ENCODE measurements around the gene SCN5A.

SCN5A gene

DNA sequence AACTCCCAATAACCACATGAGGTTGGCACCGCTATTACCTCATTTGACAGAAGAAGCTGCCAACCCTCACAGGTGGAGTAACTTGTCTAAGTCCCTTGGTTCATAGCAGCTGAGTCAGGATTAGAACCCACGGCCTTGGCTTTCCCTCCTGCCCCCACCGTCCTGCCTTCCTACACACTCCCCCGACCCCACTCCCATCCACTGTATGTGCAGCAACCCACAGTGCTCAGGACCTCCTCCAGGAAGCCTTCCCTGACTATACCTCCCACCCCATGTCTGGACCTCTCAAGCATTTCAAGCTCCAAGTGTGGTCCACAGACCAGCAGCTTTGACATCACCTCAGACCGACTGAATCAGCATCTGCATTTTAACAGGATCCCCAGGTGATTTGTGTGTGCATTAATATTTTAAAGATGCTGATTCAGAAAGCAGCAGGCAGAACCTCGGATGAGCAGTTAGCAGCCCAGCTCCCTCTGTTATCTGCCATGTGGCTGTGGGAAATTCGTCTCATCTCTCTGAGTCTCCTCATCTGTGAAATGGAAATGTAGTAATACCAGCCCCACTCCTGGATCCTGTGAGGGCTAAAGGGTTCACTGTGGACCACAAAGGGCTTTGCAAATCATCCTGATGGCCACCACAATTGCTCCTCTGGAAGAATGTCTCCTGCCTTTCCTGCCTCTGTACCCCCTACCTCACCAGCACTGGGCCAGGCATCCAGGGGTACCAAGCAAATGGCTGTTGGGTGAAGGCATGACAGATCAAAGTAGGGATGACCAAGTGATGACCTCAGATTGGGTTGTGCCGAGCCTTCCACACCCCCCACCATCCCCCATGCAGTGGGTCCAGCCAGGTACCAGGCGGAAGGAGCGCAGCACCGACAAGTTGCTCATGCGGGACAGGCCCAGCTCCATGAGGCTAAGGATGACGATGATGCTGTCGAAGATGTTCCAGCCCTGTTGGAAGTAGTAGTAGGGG is 62.7 kb downstream of the SCN5A start:
- in situ Hi-C loops (cut with MboI; ENCODE audit: low sequenced_read_pairs, unreplicated experiment): no loop called here
- DNase-seq (ENCODE audit: low spot score): no peak
- TF ChIP-seq, protein P1, sequence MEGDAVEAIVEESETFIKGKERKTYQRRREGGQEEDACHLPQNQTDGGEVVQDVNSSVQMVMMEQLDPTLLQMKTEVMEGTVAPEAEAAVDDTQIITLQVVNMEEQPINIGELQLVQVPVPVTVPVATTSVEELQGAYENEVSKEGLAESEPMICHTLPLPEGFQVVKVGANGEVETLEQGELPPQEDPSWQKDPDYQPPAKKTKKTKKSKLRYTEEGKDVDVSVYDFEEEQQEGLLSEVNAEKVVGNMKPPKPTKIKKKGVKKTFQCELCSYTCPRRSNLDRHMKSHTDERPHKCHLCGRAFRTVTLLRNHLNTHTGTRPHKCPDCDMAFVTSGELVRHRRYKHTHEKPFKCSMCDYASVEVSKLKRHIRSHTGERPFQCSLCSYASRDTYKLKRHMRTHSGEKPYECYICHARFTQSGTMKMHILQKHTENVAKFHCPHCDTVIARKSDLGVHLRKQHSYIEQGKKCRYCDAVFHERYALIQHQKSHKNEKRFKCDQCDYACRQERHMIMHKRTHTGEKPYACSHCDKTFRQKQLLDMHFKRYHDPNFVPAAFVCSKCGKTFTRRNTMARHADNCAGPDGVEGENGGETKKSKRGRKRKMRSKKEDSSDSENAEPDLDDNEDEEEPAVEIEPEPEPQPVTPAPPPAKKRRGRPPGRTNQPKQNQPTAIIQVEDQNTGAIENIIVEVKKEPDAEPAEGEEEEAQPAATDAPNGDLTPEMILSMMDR (IDR thresholded peaks at IDR 0.05; ENCODE audit: borderline replicate concordance, control extremely low read depth, extremely low read depth, insufficient read depth, missing control alignments): no peak

DNA sequence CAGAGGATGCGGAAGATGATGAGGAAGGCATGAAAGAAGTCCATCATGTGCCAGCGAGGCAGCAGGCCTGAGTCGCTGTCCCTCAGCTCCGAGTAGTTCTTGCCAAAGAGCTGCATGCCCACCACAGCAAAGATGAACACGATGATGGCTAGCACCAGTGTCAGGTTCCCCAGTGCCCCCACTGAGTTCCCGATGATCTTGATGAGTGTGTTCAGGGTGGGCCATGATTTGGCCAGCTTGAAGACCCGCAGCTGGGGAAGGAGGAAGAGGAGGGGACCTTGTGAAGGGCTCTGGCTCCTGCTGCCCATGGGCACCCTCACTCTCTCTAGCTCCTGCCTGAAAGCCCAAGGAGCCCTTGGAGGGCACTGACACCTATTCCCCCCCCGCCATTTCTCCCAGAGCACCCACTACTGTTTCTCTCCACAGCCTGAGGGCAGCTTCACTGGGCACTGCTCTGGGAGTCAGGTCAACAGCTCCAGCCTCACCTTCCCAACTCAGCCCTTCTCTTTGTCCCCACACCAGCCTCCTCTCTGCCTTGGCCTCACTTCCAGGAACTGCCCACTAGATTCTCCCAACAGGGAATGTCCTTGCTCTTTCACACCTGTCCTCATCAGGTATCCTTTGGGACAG is 63.6 kb downstream of the SCN5A start:
- TF ChIP-seq, protein P1 (IDR thresholded peaks at IDR 0.05; ENCODE audit: borderline replicate concordance, control extremely low read depth, extremely low read depth, insufficient read depth, missing control alignments): no peak
- in situ Hi-C loops (cut with MboI; ENCODE audit: low sequenced_read_pairs, unreplicated experiment): no loop called here

DNA sequence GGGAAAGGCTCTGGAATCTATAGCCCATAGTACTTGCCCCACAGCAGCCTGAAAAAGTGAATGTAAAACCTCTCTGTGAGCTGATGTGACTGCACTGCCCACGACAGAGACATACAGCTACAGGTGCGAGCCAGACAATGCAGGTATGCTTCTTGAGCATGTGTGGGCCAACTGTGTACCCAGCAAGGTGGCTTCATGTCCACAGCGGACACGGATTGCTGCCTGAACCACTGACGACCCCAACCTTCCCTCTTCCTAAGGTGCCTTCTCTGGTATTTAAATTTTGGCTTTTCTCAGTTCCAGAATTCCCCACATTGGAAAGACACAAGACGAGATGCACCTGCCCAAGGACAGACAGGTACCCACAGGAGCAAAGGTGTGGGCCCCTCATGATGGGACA is 65.8 kb downstream of the SCN5A start:
- DNase-seq (ENCODE audit: low spot score): no peak
- in situ Hi-C loops (cut with MboI; ENCODE audit: low sequenced_read_pairs, unreplicated experiment): no loop called here
- TF ChIP-seq, protein P1 (IDR thresholded peaks at IDR 0.05; ENCODE audit: borderline replicate concordance, control extremely low read depth, extremely low read depth, insufficient read depth, missing control alignments): no peak

More for the DNA sequence above, 63.6 kb downstream of the SCN5A start:
- DNase-seq (ENCODE audit: low spot score): no peak

DNA sequence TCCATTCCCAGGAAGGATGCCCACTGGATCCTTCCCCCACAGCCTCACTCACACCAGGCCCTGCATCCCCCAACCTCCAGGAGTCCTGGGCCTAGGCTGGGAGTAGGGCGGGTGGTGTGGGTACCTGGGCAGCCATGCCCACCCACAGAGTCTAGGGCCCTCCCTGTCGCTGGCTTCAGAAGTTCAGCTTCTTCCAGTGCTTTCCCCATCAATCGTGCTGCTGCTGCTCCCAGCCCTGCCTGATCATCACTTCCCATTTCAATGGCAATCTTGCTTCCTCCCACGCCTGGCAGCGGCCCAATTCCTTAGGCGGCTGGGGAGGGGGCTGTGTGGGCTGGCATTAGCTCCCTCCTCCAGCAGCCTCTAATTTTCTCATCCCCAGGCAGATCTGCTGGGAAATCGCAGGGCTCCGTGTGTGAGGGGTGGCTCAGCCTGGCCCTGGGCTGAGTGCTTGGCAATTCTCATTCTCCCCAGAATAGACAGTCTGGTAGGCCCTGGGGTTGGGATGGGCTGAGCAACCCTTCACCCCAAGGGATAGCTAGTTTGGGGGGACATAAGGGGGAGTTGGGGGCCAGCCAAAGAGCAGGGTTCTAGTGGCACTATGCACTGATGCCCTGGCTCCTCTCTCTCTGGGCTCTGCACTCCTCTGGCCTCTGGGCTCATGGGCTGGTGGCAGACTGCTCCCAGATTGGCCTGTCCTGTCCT is 66.4 kb downstream of the SCN5A start:
- TF ChIP-seq, protein P1 (IDR thresholded peaks at IDR 0.05; ENCODE audit: borderline replicate concordance, control extremely low read depth, extremely low read depth, insufficient read depth, missing control alignments): no peak
- no peak for DNase-seq (ENCODE audit: low spot score)
- in situ Hi-C loops (cut with MboI; ENCODE audit: low sequenced_read_pairs, unreplicated experiment): no loop called here

DNA sequence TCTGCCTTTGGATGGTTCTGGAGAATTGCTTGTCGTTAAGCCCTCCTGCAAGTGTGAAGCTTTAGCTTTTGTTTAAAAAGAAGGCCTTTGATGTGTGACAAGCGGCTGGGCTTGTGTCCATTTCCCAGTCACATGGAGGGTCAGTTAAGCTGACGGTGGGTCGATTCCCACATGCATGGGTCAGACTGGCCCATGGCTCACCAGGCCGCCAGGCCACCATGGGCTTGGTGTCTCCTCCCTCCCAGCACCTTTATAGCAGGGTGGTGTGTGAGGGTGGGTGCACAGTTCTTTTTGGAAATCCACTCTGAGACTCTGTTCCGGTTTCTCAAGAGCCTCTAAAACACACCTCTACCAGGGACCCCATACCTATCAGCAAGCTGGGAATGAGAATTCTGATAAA is 67.2 kb downstream of the SCN5A start:
- no peak for DNase-seq (ENCODE audit: low spot score)
- in situ Hi-C loops (cut with MboI; ENCODE audit: low sequenced_read_pairs, unreplicated experiment): no loop called here
- TF ChIP-seq, protein P1 (IDR thresholded peaks at IDR 0.05; ENCODE audit: borderline replicate concordance, control extremely low read depth, extremely low read depth, insufficient read depth, missing control alignments): no peak

DNA sequence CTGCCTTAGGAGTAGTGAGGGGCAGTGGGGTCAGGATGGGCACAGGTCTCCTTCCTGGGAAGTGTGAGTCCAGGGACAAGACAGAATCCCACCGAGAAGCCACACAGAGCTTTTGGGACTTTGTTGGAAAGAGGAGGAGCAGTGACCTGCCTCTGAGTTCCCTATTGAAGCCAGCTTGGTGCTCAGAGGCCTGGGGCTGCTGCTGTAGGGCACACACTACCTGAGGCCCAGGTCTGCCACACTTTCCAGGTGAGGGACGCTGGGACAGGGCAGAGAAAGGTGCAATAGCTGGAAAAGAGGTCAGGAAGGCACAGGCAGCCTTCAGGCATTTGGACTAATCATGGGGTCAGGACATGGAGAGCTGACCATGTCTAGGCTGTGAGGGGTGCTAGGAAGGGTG is 67.7 kb downstream of the SCN5A start:
- DNase-seq (ENCODE audit: low spot score): no peak
- TF ChIP-seq, protein P1 (IDR thresholded peaks at IDR 0.05; ENCODE audit: borderline replicate concordance, control extremely low read depth, extremely low read depth, insufficient read depth, missing control alignments): no peak
- in situ Hi-C loops (cut with MboI; ENCODE audit: low sequenced_read_pairs, unreplicated experiment): no loop called here

Data from GM13976 (cell line).